HG02938 (cell line): ENCODE data around the gene NDUFV1.
"Not testable (repeated sequence)": the region's sequence is repeated elsewhere in the genome, so short reads cannot be mapped to it uniquely, and the experiment has no call there.

Source experiments
- ATAC-seq: cut with Tn5 transposase; IDR thresholded peaks from one replicate; pipeline ENCODE4 v1.9.1; 2021; ENCODE audit warnings: mild to moderate bottlenecking, moderate library complexity; ENCODE audit not compliant: unreplicated experiment

Gene NDUFV1

DNA sequence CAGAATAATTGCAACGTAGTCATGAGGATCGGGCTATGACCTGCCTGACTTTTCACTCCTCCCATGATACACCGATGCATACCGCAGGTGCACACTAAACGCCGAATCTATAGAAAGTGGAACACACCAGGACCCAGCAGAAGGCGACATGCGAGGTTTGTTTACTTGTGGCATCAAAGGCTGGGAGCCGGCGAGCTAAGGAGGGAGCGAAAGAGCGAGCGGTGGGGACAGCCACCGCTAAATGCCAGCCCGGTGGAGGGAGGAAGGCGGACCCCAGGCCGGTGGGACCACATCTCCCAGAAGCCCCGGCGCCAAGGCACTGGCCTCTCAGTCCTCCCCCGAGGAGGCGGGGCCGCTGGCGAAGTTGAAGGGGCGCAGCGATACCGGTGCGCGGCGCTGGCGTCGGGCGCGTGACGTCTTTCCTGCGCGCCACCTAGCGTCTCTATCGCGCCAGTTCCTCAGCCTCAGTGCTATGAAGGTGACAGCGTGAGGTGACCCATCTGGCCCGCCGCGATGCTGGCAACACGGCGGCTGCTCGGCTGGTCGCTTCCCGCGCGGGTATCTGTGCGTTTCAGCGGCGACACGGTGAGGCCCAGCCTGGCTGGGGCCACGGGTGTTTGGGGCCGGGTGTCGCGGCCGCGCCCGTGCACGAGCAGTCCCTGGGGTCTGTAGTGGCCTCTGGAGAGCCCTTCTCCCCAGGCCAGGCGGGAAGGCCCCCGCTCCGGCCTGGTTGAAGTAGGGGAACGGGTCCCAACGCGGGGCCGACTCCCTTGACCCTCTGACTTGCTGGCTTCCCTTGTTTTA lies at the start of gene NDUFV1:
NDUFV1 (plus strand) TSS at position 445 of the 804 bp plus-strand sequence; CDS start at position 514, 69 bp downstream.
- peak; percentile 93 for ATAC-seq

DNA sequence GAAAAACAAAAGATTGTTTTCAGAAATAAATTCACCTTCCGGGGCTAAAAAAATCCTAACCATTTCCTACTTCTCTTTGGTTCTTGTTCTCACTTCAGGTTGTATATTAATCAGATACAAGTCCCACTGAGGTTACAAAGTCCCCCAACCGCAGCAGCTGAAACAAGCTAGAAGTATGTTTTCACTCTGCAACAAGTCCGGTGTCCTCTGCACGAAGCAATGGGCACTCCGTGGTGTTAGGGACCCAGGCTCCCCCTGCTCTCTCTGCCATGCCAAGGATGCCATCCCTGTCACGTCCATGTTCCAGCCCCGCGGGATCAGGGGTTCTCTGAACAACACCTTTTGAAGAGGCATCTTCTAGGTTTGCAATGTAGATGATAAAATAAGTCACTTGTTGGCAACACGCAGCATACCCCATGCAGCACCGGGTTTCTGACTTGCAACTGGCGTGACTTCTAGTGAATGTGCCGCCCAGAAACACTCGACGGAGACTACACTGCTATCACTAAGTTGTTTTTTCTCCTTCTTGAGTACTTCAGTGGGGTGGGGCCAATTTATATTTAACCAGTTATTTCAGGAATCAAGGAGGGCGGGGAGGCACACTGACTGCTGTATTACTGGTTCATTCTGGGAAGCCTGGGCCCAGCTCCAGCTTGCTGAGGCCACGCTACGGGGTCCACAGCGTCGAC lies 48.5 kb upstream of the NDUFV1 start:
- ATAC-seq = no peak

DNA sequence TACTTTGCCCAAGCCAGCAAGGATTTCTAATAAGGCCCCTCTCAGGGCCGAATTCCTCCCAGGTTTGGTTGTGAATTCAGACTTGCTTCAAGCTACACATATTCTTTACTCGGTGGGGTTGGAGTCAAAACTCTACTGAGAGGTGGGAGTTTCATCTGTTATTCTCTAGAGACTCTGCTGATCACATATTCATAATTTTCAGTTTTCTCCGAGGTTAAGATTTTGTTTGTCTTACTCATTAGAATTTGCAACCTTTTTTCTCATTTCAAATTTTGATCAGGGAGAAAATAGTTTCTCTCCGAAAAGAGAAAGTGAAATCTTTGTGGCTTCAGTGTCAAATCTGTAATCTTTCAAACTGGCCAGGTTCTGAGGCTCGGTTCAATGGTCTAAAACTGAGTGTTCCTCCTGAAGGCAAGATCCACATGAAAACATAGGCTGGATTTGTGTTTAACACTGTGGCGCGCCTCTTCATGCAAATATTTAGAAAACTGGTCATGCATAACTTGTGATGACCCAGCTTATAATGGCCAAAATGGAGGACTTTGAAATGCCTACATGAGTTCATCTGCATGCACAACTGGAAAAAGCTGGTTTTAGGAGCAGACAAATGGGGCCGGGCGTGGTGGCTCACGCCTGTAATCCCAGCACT lies 44.6 kb upstream of the NDUFV1 start:
- ATAC-seq = peak; percentile 75

DNA sequence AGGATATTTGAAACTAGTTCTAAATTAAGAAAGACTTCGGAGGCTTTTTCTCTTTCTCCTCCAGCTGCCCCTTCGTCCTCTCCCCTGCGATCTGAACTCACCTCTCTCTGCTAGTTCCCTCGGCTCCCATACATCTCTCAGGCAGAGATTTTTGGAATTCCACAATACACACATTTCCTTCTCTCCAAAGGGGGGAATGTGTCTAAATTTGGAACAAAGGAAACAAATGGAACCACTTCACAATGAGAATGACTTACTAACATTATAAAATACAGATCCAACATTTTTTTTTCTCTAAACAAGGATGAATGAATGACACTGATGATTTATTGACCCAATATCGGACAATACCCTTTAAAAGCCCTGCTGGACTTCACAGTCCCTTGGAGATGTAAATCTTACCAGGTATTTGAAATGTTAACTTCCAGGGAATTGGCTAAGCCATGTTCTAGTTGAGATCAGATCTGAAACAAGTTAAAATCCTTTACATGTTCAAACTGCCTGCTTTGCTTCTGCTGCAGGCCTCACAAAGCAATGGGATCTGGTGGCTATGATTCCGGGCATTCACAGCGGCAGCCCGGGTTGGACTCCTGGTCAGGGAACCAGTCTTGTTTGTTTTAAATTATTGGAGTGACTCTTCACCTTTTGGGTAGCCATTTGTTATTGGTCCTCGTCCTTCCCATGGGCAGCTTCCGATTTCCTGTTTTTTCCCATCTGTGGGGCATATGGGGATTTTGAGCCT lies 43.6 kb upstream of the NDUFV1 start:
- no peak for ATAC-seq

DNA sequence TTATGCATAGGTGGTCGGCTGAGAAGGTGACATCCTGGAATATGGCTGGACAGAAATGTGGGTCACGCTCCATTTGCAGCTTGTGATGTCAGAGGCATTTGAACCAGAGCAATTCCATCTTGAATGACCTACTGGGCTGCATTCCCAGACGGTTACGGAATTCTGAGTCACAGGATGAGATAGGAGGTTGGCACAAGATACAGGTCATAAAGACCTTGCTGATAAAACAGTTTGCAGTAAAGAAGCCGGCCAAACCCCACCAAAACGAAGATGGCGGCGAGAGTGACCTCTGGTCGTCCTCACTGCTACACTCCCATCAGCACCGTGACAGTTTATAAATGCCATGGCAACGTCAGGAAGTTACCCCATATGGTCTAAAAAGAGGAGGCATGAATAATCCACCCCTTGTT lies 43.0 kb upstream of the NDUFV1 start:
- ATAC-seq = not testable (repeated sequence)

DNA sequence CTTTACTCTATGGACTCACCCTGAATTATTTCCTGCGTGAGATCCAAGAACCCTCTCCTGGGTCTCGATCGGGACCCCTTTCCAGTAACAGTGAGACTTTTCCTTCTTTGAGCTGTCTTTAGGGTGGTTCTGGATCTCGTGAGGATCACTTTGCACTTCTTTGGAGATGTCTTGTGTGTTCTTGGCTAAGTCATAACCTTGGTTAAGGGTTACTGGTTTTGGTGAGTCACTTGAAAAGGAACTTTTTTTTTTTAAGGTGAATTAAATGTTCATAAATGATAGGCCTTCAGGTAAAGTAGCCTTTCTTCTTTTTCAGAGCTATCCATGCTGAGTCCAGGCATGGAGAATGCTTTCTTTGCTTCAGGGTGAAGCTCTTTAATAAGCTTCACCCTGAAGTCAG lies 42.5 kb upstream of the NDUFV1 start:
- no peak for ATAC-seq

DNA sequence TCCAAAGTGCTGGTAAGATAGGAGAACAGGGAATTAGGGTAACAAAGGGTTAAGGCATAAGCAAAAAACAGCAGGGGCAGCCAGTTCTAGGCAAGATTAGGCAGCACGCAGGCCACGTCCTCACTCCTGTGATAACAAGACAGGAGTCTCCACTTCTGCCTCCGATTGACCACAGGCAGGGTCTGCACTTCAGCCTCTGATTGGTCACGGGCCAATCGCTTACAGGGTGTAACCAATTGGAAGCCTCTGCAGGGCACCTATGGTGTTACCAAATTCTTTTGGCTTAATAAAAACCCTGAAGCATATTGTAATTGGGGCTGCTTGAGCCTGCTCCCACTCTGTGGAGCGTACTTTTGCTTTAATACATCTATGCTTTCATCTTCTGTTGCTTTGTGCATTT lies 35.3 kb upstream of the NDUFV1 start:
- no peak for ATAC-seq

DNA sequence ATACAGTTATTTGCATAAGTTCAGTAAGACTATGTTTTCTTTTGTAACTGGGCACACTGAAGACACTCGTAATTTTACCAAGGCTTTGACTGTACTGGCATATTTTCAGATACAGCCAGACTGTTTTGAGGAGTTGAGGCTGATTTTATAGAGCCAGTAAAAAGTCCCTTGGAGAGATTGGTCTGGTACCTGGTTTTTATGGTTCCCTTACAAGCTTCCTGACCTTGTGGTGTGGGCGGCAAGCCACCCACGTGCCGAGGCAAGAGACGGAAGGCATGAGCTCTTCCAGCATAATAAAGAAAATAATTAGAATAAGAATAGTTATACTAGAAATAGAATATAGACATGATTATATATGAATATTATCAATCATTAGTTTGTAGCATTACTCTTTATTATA lies 34.4 kb upstream of the NDUFV1 start:
- ATAC-seq = no peak

DNA sequence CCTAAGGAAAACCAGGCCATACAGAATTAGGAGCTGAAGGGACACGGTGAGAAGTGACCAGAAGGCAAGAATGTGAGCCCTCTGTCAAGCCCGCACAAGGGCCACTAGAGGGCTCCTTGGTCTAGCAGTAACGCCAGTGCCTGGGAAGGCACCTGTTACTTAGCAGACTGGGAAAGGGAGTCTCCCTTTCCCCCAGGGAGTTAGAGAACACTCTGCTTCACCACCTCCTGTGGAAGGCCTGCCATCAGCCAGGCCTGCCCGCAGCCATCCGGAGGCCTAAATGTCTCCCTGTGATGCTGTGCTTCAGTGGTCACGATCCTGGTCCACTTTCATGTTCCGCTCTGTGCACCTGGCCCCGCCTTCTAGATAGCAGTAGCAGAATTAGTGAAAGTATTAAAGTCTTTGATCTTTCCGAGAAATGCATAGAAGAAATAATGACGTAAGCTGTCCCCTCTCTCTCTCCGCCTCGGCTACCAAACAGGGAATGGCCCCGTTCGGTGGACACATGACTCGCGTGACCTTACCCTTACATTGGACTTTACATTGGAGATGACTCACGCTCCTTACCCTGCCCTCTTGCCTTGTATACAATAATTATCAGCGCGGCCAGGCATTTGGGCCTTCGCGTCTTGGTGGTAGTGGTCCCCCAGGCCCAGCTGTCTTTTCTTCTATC lies 33.9 kb upstream of the NDUFV1 start:
- ATAC-seq = no peak

DNA sequence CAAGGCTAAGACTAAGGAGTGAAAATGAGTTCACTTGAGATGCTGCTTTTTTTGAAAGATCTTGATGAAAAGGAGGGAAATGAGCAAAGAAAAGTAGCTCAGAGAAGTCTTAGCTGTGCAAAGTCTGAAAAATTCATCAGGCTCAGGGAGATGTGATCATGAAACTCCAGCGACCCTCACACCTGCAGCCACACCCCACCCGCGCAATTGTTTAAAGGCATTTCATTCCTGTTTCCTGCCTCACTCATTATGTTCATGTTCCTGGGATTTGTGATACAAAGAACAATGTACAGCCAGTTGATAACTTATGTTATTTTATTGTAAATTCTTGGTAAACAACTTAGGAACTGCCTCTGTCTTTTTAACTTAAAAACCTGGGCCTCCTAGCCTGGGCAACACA lies 31.8 kb upstream of the NDUFV1 start:
- no peak for ATAC-seq

DNA sequence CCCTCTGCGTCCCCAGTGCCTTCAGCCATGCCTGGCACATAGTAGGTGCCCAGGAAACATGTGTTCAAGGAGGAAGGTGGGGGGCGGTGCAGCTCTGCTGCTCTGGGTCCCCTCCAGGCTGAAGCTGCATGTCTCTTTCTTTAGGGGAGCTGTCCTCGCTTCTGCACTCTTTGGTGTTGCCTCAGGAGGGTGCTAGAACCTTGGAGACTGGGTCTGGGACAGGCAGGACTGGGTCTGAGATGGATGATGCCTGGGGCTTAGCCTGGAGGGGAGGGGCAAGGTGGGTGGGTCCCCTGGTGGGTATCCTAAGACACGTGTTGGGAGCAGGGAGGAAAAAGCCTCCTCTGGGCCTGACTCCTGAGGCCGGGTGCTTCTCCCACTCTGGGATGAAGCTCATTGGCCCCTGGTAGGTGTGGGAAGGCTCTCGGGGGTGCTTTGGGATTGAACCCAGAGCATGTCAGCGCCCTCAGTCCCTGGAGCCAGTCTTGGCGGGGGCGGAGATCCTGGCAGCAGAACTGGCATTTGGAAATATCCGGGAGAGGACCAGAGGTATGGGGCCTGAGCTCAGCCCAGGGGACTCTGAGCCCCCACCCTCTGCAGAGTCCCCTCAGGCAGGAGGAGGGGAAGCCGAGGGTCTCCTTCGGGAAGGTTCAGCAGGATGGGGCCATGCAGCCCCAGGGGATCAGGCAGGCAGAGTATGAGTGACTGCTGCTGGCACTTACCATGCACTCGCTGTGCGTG lies 29.8 kb upstream of the NDUFV1 start:
- no peak for ATAC-seq

DNA sequence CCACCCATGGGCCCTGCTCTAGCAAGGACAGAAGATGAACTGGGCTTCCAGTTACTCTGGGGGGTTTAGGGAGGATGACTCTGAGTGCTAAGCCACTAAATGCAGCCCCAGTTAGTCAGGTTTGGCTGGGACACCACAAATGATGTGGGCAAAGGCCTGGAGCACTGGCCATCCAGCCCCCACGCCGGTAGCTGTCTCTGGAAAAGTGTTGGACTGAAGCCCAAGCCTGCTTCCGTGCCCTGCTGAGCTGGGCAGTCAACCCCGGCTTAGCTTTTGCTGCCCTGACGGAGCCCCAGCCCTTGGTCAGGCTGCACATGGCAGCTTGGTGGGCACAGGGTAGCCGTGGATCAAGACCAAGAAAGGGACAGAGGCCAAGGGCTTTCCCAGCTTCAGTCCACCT lies 28.8 kb upstream of the NDUFV1 start:
- ATAC-seq = no peak

DNA sequence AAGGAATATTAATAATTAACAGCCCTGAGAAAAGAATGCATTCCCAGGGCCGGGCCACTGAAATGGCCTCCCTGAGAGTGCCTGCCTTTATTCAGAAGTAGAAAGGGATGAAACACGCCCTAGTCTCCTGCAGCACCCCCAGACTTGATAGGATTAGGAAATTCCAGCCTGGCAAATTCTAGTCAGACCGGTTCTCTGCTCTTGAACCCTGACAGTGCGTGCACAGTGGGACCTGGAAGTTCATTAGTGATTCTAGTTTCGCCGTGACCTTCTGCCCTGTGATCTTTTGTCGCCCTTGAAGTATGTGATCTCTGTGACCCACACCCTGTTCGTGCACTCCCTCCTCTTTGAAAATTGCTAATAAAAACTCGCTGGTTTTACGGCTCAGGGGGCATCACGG lies 25.3 kb upstream of the NDUFV1 start:
- ATAC-seq = no peak

DNA sequence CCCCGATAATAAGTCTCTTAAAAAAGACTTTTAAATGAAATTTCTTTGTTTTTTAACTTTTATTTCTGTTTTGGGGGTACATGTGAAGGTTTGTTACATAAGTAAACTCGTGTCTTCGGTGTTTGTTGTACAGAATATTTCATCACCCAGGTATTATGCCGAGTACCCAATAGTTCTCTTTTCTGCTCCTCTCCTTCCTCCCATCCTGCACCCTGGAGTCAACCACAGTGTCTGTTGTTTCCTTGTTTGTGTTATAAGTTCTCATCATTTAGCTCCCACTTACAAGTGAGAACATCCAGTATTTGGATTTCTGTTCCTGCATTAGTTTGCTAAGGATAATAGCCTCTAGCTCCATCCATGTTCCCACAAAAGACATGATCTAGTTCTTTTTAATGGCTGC lies 24.7 kb upstream of the NDUFV1 start:
- no peak for ATAC-seq

DNA sequence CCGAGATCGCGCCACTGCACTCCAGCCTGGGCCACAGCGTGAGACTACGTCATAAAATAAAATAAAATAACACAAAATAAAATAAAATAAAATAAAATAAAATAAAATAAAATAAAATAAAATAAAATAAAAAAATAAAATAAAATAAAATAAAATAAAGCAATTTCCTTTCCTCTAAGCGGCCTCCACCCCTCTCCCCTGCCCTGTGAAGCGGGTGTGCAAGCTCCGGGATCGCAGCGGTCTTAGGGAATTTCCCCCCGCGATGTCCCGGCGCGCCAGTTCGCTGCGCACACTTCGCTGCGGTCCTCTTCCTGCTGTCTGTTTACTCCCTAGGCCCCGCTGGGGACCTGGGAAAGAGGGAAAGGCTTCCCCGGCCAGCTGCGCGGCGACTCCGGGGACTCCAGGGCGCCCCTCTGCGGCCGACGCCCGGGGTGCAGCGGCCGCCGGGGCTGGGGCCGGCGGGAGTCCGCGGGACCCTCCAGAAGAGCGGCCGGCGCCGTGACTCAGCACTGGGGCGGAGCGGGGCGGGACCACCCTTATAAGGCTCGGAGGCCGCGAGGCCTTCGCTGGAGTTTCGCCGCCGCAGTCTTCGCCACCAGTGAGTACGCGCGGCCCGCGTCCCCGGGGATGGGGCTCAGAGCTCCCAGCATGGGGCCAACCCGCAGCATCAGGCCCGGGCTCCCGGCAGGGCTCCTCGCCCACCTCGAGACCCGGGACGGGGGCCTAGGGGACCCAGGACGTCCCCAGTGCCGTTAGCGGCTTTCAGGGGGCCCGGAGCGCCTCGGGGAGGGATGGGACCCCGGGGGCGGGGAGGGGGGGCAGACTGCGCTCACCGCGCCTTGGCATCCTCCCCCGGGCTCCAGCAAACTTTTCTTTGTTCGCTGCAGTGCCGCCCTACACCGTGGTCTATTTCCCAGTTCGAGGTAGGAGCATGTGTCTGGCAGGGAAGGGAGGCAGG lies 23.2 kb upstream of the NDUFV1 start, which contains the start of gene GSTP1:
GSTP1 (plus strand) TSS at position 566 of the 958 bp plus-strand sequence; CDS start at position 598, 32 bp downstream.
- no peak for ATAC-seq

DNA sequence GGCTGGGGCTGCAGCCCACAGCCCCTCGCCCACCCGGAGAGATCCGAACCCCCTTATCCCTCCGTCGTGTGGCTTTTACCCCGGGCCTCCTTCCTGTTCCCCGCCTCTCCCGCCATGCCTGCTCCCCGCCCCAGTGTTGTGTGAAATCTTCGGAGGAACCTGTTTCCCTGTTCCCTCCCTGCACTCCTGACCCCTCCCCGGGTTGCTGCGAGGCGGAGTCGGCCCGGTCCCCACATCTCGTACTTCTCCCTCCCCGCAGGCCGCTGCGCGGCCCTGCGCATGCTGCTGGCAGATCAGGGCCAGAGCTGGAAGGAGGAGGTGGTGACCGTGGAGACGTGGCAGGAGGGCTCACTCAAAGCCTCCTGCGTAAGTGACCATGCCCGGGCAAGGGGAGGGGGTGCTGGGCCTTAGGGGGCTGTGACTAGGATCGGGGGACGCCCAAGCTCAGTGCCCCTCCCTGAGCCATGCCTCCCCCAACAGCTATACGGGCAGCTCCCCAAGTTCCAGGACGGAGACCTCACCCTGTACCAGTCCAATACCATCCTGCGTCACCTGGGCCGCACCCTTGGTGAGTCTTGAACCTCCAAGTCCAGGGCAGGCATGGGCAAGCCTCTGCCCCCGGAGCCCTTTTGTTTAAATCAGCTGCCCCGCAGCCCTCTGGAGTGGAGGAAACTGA lies 22.4 kb upstream of the NDUFV1 start:
- ATAC-seq = no peak

DNA sequence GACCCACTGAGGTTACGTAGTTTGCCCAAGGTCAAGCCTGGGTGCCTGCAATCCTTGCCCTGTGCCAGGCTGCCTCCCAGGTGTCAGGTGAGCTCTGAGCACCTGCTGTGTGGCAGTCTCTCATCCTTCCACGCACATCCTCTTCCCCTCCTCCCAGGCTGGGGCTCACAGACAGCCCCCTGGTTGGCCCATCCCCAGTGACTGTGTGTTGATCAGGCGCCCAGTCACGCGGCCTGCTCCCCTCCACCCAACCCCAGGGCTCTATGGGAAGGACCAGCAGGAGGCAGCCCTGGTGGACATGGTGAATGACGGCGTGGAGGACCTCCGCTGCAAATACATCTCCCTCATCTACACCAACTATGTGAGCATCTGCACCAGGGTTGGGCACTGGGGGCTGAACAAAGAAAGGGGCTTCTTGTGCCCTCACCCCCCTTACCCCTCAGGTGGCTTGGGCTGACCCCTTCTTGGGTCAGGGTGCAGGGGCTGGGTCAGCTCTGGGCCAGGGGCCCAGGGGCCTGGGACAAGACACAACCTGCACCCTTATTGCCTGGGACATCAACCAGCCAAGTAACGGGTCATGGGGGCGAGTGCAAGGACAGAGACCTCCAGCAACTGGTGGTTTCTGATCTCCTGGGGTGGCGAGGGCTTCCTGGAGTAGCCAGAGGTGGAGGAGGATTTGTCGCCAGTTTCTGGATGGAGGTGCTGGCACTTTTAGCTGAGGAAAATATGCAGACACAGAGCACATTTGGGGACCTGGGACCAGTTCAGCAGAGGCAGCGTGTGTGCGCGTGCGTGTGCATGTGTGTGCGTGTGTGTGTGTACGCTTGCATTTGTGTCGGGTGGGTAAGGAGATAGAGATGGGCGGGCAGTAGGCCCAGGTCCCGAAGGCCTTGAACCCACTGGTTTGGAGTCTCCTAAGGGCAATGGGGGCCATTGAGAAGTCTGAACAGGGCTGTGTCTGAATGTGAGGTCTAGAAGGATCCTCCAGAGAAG lies 21.6 kb upstream of the NDUFV1 start:
- no peak for ATAC-seq
